Activated B cell treated with CpG ODN at 0.5 μM for 24 hours (primary cell): ENCODE data around the gene PWWP2B. TPM values are rescaled to one million over a fixed set of nuclear protein-coding genes. Genes with fewer than 3 reads are reported as not detected.

Experiments
- ATAC-seq: fragments of 200-7000 bp; cut with Tn5 transposase; one replicate; pipeline ENCODE4 v1.10.0; 2021; ENCODE audit warnings: low read depth, mild to moderate bottlenecking, moderate library complexity
- CTCF ChIA-PET: fragments of 350-600 bp; sonication (Branson Sonifier 250); formaldehyde crosslinking; loops from one replicate; lab custom pipeline; 2021; ENCODE audit warnings: antibody characterized with exemption; lab: Charles Lee
- POLR2A ChIA-PET: fragments of 350-600 bp; sonication (Branson Sonifier 250); formaldehyde crosslinking; loops from one replicate; lab custom pipeline; 2021; ENCODE audit warnings: antibody characterized with exemption; lab: Charles Lee
- DNase-seq: peaks from one replicate; pipeline ENCODE4 v3.0.0; 2022
- H3K27ac Mint-ChIP-seq: one replicate; pipeline ENCODE4 v1.8.0; 2020; ENCODE audit warnings: mixed read lengths
- H3K27me3 Mint-ChIP-seq: one replicate; pipeline ENCODE4 v1.8.0; 2021; ENCODE audit warnings: mixed read lengths
- H3K36me3 Mint-ChIP-seq: one replicate; pipeline ENCODE4 v1.8.0; 2021; ENCODE audit warnings: low read depth, mixed read lengths
- H3K4me1 Mint-ChIP-seq: one replicate; pipeline ENCODE4 v1.8.0; 2021; ENCODE audit warnings: mixed read lengths
- H3K4me3 Mint-ChIP-seq: one replicate; pipeline ENCODE4 v1.8.0; 2020; ENCODE audit warnings: mild to moderate bottlenecking, mixed read lengths
- H3K9me3 Mint-ChIP-seq: one replicate; pipeline ENCODE4 v1.8.0; 2020; ENCODE audit warnings: mixed read lengths
- CTCF ChIP-seq: fragments of 200-600 bp; IDR thresholded peaks from one replicate; pipeline ENCODE4 v1.8.0; 2022; ENCODE audit warnings: antibody characterized with exemption, mild to moderate bottlenecking
- intact Hi-C: fragments of 100-400 bp; cut with micrococcal nuclease; formaldehyde crosslinking; loops from one replicate; pipeline ENCODE4 v1.15.1; 2024
- total RNA-seq: library from RNA; stranded (reverse); gene quantifications from 2 replicates; pipeline ENCODE4 v1.2.3, GENCODE V29; 2022

The PWWP2B gene
- total RNA-seq, 1 donor from 2014 or later, result 13.4 TPM

DNA sequence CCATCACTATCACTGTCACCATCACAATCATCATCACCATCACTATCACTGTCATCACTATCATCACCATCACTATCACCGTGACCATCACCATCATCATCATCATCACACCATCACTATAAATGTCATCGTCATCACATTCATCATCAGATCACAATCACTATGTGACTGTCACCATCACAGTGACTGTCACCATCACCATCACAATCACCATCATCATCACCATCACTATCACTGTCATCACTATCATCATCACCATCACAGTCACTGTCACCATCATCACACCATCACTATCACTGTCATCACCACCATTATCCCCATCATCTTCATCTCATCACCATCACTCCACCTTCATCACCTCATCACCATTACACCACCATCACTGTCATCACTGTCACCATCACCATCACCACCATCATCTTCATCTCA is 31.0 kb downstream of the PWWP2B start:
- intact Hi-C loops, result no loop called here
- no peaks in the 10 kb centered on the region for H3K9me3 Mint-ChIP-seq
- peaks cover 18% of the 10 kb centered on the region for H3K4me1 Mint-ChIP-seq
- H3K27ac Mint-ChIP-seq, result no peak overlapping the region
- CTCF ChIA-PET, result no interaction called here
- no peaks in the 10 kb centered on the region for H3K27me3 Mint-ChIP-seq
- DNase-seq (no peak), ATAC-seq (no peak)
- H3K4me3 Mint-ChIP-seq, result no peak overlapping the region
- POLR2A ChIA-PET, result no interaction called here
- H3K36me3 Mint-ChIP-seq, result no peaks in the 10 kb centered on the region
- TF ChIP-seq CTCF, result no peak

DNA sequence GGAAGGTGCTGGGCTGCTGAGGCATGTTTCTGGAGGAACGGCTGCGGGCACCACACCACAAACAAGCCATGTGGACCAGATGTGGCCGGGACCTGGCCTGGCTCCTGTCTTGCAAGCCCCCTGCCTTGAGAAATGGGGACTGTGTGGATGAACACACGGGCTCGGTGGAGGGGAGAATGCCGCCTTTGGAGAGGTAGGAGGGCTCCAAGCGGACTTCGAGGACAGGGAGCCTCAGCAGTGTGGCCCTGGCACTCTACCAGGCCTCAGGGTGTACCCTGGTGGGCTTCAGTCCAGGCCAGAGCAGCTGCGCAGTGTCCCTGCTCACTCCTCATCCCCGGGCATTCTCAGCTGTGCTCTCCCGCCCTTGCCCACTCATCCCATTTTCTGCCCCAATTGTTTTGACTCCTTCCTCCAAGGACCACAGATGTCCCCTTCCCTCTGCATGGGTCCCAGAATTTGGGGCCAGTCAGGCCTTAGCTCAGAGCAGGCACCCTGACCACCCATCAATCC is 31.5 kb downstream of the PWWP2B start:
- H3K27ac Mint-ChIP-seq, result no peak overlapping the region
- POLR2A ChIA-PET, result no interaction called here

GRCh38 chr10:132429281-132430230 is 32.6 kb downstream of the PWWP2B start:
- Mint-ChIP-seq H3K4me1 (peaks cover 14% of the 10 kb centered on the region), H3K9me3 (no peaks in the 10 kb centered on the region), H3K27me3 (no peaks in the 10 kb centered on the region), H3K36me3 (no peaks in the 10 kb centered on the region), H3K4me3 (no peak overlapping the region), H3K27ac (no peak overlapping the region)
- ATAC-seq (no peak), DNase-seq (no peak)
- intact Hi-C loops, result no loop called here
- TF ChIP-seq CTCF, result no peak
- CTCF ChIA-PET, result no interaction called here
- POLR2A ChIA-PET, result interaction anchor here (0.5 kb wide), 1 partner anchor 8 kb away, joined by 8 read pairs; no protein-coding TSS in a partner anchor

More for the DNA sequence above, 31.5 kb downstream of the PWWP2B start:
- CTCF ChIA-PET, result no interaction called here
- Mint-ChIP-seq H3K9me3 (no peaks in the 10 kb centered on the region), H3K4me3 (no peak overlapping the region), H3K27me3 (no peaks in the 10 kb centered on the region), H3K4me1 (peaks cover 12% of the 10 kb centered on the region), H3K36me3 (no peaks in the 10 kb centered on the region)
- no peak for ATAC-seq
- TF ChIP-seq CTCF, result no peak
- no peak for DNase-seq
- intact Hi-C loops, result no loop called here

GRCh38 chr10:132430231-132430743 is 33.3 kb downstream of the PWWP2B start:
- Mint-ChIP-seq H3K27me3 (no peaks in the 10 kb centered on the region), H3K4me1 (peaks cover 14% of the 10 kb centered on the region), H3K9me3 (no peaks in the 10 kb centered on the region), H3K4me3 (no peak overlapping the region), H3K36me3 (no peaks in the 10 kb centered on the region), H3K27ac (no peak overlapping the region)
- ATAC-seq (no peak), DNase-seq (no peak)
- intact Hi-C loops, result no loop called here
- CTCF ChIA-PET, result no interaction called here
- TF ChIP-seq CTCF, result no peak
- POLR2A ChIA-PET, result no interaction called here

GRCh38 chr10:132430861-132431271 is 33.9 kb downstream of the PWWP2B start:
- Mint-ChIP-seq H3K9me3 (no peaks in the 10 kb centered on the region), H3K27me3 (no peaks in the 10 kb centered on the region), H3K4me3 (no peak overlapping the region), H3K27ac (no peak overlapping the region), H3K36me3 (no peaks in the 10 kb centered on the region), H3K4me1 (peaks cover 14% of the 10 kb centered on the region)
- CTCF ChIA-PET, result no interaction called here
- ATAC-seq, result no peak
- POLR2A ChIA-PET, result no interaction called here
- no peak for DNase-seq
- intact Hi-C loops, result no loop called here
- no peak for TF ChIP-seq CTCF
